PC-3 (cell line): ENCODE measurements around the gene ZSWIM7. TPM values are rescaled to one million over a fixed set of nuclear protein-coding genes. Genes with fewer than 3 reads are reported as not detected.
A peak's percentile ranks its signal among the peaks of the same experiment; 100 is the strongest.

Experiments
- ATAC-seq: fragments of 200-7000 bp; cut with Tn5 transposase; 2 replicates; pipeline ENCODE4 v1.9.1; 2020; ENCODE audit warnings: mild to moderate bottlenecking, moderate library complexity
- BruUV-seq: library from RNA; stranded (reverse); fragments of 400-500 nt; replicated peaks from 2 replicates; lab custom pipeline; 2021; lab: Mats Ljungman, UMichigan
- CTCF ChIA-PET: fragments of 300-600 bp; sonication (Branson Sonifier 250); formaldehyde crosslinking; loops from one replicate; lab custom pipeline; 2022; ENCODE audit warnings: antibody characterized with exemption; lab: Charles Lee
- POLR2A ChIA-PET: fragments of 300-600 bp; sonication (Branson Sonifier 250); formaldehyde crosslinking; loops from one replicate; lab custom pipeline; 2022; ENCODE audit warnings: antibody characterized with exemption; ENCODE audit not compliant: unreplicated experiment; lab: Charles Lee
- DNase-seq: peaks from one replicate; pipeline ENCODE4 v3.0.0-alpha.2; 2015
- H2AFZ ChIP-seq: fragments of 300-600 bp; sonication (generic); 2 replicates; pipeline ENCODE4 v1.6.0; 2016; ENCODE audit warnings: antibody characterized with exemption, low read length
- H3F3A ChIP-seq: fragments of 300-600 bp; sonication (generic); one replicate; pipeline ENCODE4 v1.6.0; 2017; ENCODE audit warnings: antibody characterized with exemption, low read length, control low read depth, mild to moderate bottlenecking; ENCODE audit not compliant: unreplicated experiment
- H3K27ac ChIP-seq: fragments of 300-600 bp; sonication (generic); 2 replicates; pipeline ENCODE4 v1.5.1; 2016; ENCODE audit warnings: mild to moderate bottlenecking, low read length
- H3K27me3 ChIP-seq: fragments of 300-600 bp; sonication (generic); 2 replicates; pipeline ENCODE4 v1.6.1; 2016; ENCODE audit warnings: low read length, mixed read lengths
- H3K36me3 ChIP-seq: fragments of 300-600 bp; sonication (generic); 2 replicates; pipeline ENCODE4 v1.6.1; 2016; ENCODE audit warnings: low read depth, mixed run types, low read length, mixed read lengths
- H3K4me1 ChIP-seq: fragments of 300-600 bp; sonication (generic); 2 replicates; pipeline ENCODE4 v1.5.1; 2016; ENCODE audit warnings: low read length; ENCODE audit not compliant: insufficient read depth
- H3K4me2 ChIP-seq: fragments of 300-600 bp; sonication (generic); 2 replicates; pipeline ENCODE4 v1.6.0; 2016; ENCODE audit warnings: low read length
- H3K4me3 ChIP-seq: fragments of 300-600 bp; sonication (generic); 2 replicates; pipeline ENCODE4 v1.5.1; 2016; ENCODE audit warnings: mild to moderate bottlenecking, low read length, mixed read lengths
- H3K79me2 ChIP-seq: fragments of 300-600 bp; sonication (generic); 2 replicates; pipeline ENCODE4 v1.6.1; 2017; ENCODE audit warnings: low read length, mixed read lengths
- H3K9ac ChIP-seq: fragments of 300-600 bp; sonication (generic); 2 replicates; pipeline ENCODE4 v1.6.0; 2016; ENCODE audit warnings: mild to moderate bottlenecking, low read length
- H3K9me2 ChIP-seq: fragments of 300-600 bp; sonication (generic); replicated peaks from 2 replicates; pipeline ENCODE4 v1.6.1; 2016; ENCODE audit warnings: mixed run types, low read length, mixed read lengths
- H3K9me3 ChIP-seq: fragments of 300-600 bp; sonication (generic); 2 replicates; pipeline ENCODE4 v1.6.1; 2016; ENCODE audit warnings: low read length, mixed read lengths
- H4K20me1 ChIP-seq: fragments of 300-600 bp; sonication (generic); 2 replicates; pipeline ENCODE4 v1.6.1; 2016; ENCODE audit warnings: low read length, mixed read lengths
- EZH2 ChIP-seq: fragments of 300-600 bp; sonication (generic); IDR thresholded peaks from one replicate; pipeline ENCODE4 v1.6.1; 2017; ENCODE audit warnings: antibody characterized with exemption, mild to moderate bottlenecking, low read length; ENCODE audit not compliant: unreplicated experiment
- EZH2phosphoT487 ChIP-seq: fragments of 300-600 bp; sonication (generic); IDR thresholded peaks from 2 replicates; pipeline ENCODE4 v1.6.1; 2018; ENCODE audit warnings: mild to moderate bottlenecking, antibody characterized with exemption, low read length, borderline replicate concordance
- intact Hi-C: fragments of 100-400 bp; cut with micrococcal nuclease; formaldehyde crosslinking; loops from 2 replicates; pipeline ENCODE4 v1.9.0; 2023
- total RNA-seq: library from RNA; depleted of rRNA; stranded (reverse); fragments of >200 nt; gene quantifications from 2 replicates; pipeline ENCODE4 v1.2.3, GENCODE V29; 2014
- TF ChIP-seq, protein P1 (sequence below): fragments of 300-600 bp; sonication (generic); conservative IDR thresholded peaks from 2 replicates; pipeline ENCODE4 v1.5.1; 2017; ENCODE audit warnings: antibody characterized with exemption, low read depth, mild to moderate bottlenecking, low read length

Gene ZSWIM7
- total RNA-seq, 1 experiment from 2014 or later = 97.6 TPM

- Histone ChIP-seq H3F3A (peaks cover 22% of the 10 kb centered on the region), H2AFZ (no peak overlapping the region), H3K27me3 (no peaks in the 10 kb centered on the region), H3K4me3 (peak overlapping the region; percentile 26), H3K9me2 (no peaks in the 10 kb centered on the region), H3K27ac (peak overlapping the region; percentile 76), H3K4me1 (peaks cover 39% of the 10 kb centered on the region), H3K79me2 (peaks cover 32% of the 10 kb centered on the region), H3K36me3 (peaks cover 89% of the 10 kb centered on the region), H4K20me1 (peaks cover 30% of the 10 kb centered on the region; the same call in 1 of the 2 replicates), H3K9me3 (no peaks in the 10 kb centered on the region), H3K9ac (peak overlapping the region; percentile 26; the same call in 1 of the 2 replicates), H3K4me2 (peak overlapping the region; percentile 70)
- DNase-seq (peak; percentile 97), ATAC-seq (peak; percentile 97)
- CTCF ChIA-PET = interaction anchor here (0.6 kb wide), 1 partner anchor 494 kb away, joined by 5 read pairs; no protein-coding TSS in a partner anchor
- POLR2A ChIA-PET = interaction anchor here (0.6 kb wide), 1 partner anchor 641 kb away, joined by 4 read pairs; no protein-coding TSS in a partner anchor
- TF ChIP-seq EZH2phosphoT487 (no peak), EZH2 (no peak)
- TF ChIP-seq, protein P1, sequence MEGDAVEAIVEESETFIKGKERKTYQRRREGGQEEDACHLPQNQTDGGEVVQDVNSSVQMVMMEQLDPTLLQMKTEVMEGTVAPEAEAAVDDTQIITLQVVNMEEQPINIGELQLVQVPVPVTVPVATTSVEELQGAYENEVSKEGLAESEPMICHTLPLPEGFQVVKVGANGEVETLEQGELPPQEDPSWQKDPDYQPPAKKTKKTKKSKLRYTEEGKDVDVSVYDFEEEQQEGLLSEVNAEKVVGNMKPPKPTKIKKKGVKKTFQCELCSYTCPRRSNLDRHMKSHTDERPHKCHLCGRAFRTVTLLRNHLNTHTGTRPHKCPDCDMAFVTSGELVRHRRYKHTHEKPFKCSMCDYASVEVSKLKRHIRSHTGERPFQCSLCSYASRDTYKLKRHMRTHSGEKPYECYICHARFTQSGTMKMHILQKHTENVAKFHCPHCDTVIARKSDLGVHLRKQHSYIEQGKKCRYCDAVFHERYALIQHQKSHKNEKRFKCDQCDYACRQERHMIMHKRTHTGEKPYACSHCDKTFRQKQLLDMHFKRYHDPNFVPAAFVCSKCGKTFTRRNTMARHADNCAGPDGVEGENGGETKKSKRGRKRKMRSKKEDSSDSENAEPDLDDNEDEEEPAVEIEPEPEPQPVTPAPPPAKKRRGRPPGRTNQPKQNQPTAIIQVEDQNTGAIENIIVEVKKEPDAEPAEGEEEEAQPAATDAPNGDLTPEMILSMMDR = 0 out of 2 replicates have a peak, but pooled peaks have one; percentile 16
- intact Hi-C loops = no loop called here
- BruUV-seq = TSS peak; percentile 27
These were observed 28.4 kb upstream of the ZSWIM7 start for GRCh38 chr17:16027708-16028584.

- peaks cover 42% of the 10 kb centered on the region for H3K79me2 ChIP-seq
These were observed 27.4 kb upstream of the ZSWIM7 start for GRCh38 chr17:16026895-16027294.

More at GRCh38 chr17:16026895-16027294, 27.4 kb upstream of the ZSWIM7 start:
- Histone ChIP-seq H3K4me3 (no peak overlapping the region), H3K9ac (no peak overlapping the region), H3K4me2 (peak overlapping the region; percentile 70; the same call in 1 of the 2 replicates), H3K4me1 (peaks cover 39% of the 10 kb centered on the region), H3K9me2 (no peaks in the 10 kb centered on the region), H3K27ac (peak overlapping the region; percentile 76), H3F3A (peaks cover 25% of the 10 kb centered on the region), H3K9me3 (no peaks in the 10 kb centered on the region), H3K27me3 (no peaks in the 10 kb centered on the region), H3K36me3 (peaks cover 90% of the 10 kb centered on the region), H4K20me1 (peaks cover 39% of the 10 kb centered on the region), H2AFZ (no peak overlapping the region)
- intact Hi-C loops = no loop called here
- TF ChIP-seq EZH2phosphoT487 (no peak), EZH2 (no peak)
- TF ChIP-seq, protein P1 = no peak
- ChIA-PET POLR2A (no interaction called here), CTCF (no interaction called here)
- DNase-seq (peak; percentile 61), ATAC-seq (peak; percentile 21)
- BruUV-seq = no TSS peak
